PFSK-1 (cell line): Measurements from ENCODE around the gene SLC26A11.

ENCODE experiments used
- FOXP2 ChIP-seq: optimal IDR thresholded peaks from 2 replicates; pipeline ENCODE3; 2011; ENCODE audit warnings: borderline replicate concordance, control low read depth, inconsistent platforms; ENCODE audit not compliant: insufficient read depth; ENCODE audit errors: extremely low read length, extremely low read depth
- POLR2AphosphoS5 ChIP-seq: IDR thresholded peaks from 2 replicates; pipeline ENCODE4 v1.6.1; 2012; ENCODE audit warnings: low read depth, mild to moderate bottlenecking, control low read depth, low read length, moderate library complexity
- SIN3A ChIP-seq: IDR thresholded peaks from 2 replicates; pipeline ENCODE4 v1.6.1; 2012; ENCODE audit warnings: mild to moderate bottlenecking, low read length, moderate library complexity, borderline replicate concordance; ENCODE audit not compliant: insufficient read depth
- TAF1 ChIP-seq: IDR thresholded peaks from 2 replicates; pipeline ENCODE4 v1.6.1; 2012; ENCODE audit warnings: low read length, control low read depth, borderline replicate concordance; ENCODE audit not compliant: insufficient read depth
- TF ChIP-seq, protein P1 (sequence below), 2 experiments: IDR thresholded peaks; 2 replicates each; pipeline versions ENCODE4 v1.6.1 to v1.8.0; 2011 to 2012; ENCODE audit warnings: low read depth in 2 of 2, low read length in 2 of 2, control low read depth in 1 of 2, inconsistent platforms in 1 of 2, mild to moderate bottlenecking in 1 of 2, moderate library complexity in 1 of 2; ENCODE audit not compliant: insufficient read depth in 1 of 2

Gene SLC26A11

DNA sequence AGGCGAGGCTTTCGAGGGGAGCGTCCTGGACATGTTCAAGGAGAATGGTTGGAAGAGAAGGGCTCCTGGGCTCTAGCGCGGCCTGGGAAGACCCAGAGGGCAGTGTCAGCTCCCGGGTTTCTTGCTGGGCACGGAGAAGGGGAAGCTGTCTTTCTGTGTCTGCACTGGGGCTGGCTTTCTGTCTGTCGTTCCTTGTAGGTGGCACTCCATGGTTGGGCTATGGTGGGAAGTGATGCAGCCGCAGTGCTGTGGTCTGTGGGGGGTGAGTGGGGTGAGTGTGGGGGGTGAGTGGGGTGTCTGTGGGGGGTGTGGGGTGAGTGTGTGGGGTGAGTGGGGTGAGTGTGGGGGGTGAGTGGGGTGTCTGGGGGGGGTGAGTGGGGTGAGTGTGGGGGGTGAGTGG is 54.1 kb downstream of the SLC26A11 start:
- TF ChIP-seq, protein P1, sequence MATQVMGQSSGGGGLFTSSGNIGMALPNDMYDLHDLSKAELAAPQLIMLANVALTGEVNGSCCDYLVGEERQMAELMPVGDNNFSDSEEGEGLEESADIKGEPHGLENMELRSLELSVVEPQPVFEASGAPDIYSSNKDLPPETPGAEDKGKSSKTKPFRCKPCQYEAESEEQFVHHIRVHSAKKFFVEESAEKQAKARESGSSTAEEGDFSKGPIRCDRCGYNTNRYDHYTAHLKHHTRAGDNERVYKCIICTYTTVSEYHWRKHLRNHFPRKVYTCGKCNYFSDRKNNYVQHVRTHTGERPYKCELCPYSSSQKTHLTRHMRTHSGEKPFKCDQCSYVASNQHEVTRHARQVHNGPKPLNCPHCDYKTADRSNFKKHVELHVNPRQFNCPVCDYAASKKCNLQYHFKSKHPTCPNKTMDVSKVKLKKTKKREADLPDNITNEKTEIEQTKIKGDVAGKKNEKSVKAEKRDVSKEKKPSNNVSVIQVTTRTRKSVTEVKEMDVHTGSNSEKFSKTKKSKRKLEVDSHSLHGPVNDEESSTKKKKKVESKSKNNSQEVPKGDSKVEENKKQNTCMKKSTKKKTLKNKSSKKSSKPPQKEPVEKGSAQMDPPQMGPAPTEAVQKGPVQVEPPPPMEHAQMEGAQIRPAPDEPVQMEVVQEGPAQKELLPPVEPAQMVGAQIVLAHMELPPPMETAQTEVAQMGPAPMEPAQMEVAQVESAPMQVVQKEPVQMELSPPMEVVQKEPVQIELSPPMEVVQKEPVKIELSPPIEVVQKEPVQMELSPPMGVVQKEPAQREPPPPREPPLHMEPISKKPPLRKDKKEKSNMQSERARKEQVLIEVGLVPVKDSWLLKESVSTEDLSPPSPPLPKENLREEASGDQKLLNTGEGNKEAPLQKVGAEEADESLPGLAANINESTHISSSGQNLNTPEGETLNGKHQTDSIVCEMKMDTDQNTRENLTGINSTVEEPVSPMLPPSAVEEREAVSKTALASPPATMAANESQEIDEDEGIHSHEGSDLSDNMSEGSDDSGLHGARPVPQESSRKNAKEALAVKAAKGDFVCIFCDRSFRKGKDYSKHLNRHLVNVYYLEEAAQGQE (IDR thresholded peaks at IDR 0.05; ENCODE audit: insufficient read depth in 1 of 2, low read depth in 2 of 2, low read length in 2 of 2): no peak
- TF ChIP-seq TAF1 (no peak), FOXP2 (no peak), SIN3A (no peak), POLR2AphosphoS5 (no peak)

DNA sequence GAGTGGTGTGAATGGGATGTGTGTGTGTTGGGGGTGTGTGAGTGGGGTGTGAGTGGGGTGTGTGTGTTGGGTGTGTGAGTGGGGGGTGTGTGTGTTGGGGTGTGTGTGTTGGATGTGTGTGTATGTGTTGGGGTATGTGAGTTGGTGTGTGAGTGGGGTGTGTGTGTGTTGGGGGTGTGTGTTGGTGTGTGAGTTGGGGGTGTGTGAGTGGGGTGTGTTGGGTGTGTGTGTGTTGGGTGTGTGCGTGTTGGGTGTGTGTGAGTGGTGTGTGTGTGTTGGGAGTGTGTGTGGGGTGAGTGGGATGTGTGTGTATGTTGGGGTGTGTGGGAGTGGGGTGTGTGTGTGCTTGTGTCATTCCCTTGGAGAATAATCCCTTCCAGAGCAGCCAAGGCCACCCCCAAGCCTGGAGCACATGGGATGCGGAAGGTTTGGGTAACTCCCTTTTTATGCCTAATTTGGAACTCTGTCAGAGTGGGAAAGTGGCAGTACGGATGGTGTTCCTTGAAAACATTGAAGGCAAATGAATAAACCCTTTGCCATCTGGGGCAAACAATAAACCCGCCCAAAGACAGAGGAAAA is 54.7 kb downstream of the SLC26A11 start:
- TF ChIP-seq, protein P1 (IDR thresholded peaks at IDR 0.05; ENCODE audit: insufficient read depth in 1 of 2, low read depth in 2 of 2, low read length in 2 of 2): no peak
- TF ChIP-seq FOXP2: no peak
- TF ChIP-seq TAF1: no peak
- TF ChIP-seq POLR2AphosphoS5: no peak
- TF ChIP-seq SIN3A: no peak

DNA sequence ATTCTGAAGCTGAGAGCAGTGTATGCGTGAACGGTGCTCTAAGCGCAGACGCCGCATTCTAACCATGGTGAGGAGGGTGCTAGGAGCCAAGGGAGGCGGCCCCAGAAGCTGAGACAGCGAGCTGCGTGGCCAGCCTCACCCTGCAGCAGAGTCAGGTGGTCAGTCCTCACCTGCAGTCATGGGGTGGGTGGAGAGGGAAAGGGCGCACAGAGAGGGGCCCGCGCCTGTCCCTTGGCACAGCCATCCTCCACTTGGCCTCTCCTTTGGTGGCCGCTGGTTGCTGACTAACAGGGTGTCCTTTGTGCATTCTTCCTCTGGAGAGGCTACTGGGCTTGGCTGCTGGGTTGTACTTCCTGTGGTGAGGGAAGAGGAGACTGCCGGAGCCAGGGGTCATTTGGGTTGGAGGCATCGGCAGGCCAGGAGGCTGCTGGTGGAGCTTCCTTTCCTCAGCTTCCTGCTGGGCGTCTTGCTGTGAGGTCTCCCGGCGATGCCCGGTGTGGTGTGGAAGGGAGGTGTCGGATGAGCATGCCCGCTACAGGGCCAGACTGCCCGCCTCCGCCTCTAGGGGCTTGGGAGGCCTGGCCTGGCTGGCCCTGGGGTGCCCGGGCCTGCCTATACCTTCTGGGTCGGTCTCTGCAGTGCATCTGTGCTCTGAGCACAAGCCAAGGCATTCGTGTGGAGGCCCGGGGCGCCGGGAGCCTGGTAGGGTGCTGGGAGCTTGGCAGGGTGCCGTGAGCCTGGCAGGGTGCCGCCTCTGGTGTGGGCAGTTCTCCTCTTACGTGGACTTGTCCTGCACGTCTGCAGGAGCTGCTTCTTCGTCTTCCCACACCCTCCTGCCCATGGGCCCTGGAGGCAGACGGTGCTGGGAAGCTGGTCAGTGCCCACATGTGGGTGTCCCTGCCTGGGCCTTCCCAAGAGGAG is 57.8 kb downstream of the SLC26A11 start:
- TF ChIP-seq, protein P1 (IDR thresholded peaks at IDR 0.05; ENCODE audit: insufficient read depth in 1 of 2, low read depth in 2 of 2, low read length in 2 of 2): no peak
- TF ChIP-seq SIN3A (no peak), POLR2AphosphoS5 (no peak), TAF1 (no peak)

DNA sequence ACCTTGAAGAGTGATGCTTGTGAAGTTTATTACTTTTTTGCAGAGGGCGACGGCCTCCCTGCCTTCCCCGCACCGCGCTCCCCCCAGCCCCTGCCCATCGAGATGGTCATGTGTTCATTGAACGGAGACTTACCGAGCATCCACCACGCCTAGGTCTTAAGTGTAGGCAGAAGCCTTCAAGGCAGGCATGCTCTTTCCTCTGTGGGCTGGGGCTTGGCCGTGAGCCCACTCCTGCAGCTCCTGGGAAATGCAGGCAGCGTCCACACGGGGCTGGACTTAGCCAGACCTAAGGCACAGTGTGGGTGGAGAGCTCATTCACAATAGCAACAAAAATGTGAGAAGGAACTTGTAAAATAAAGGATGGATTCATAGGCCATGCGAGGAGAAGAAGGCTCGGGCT is 59.7 kb downstream of the SLC26A11 start:
- TF ChIP-seq, protein P1 (IDR thresholded peaks at IDR 0.05; ENCODE audit: insufficient read depth in 1 of 2, low read depth in 2 of 2, low read length in 2 of 2): no peak

DNA sequence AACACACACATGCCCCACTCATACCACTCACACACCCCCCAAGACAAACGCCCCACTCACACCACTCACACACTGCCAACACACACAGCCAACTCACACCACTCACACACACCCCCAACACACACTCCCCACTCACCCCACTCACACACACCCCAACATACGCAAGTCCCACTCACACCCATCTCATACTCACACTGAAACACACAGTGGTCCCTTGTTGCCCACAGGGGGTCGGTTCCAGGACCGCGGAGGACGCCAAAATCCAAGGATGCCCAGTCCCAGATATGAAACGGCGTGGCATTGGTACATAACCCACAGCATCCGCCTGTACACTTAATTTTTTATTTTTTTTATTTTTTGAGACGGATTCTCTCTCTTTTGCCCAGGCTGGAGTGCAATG is 61.3 kb downstream of the SLC26A11 start:
- TF ChIP-seq POLR2AphosphoS5 (no peak), TAF1 (no peak), FOXP2 (no peak), SIN3A (no peak)
- TF ChIP-seq, protein P1 (IDR thresholded peaks at IDR 0.05; ENCODE audit: insufficient read depth in 1 of 2, low read depth in 2 of 2, low read length in 2 of 2): no peak
